ENCODE measurements around the gene HES2. TPM values are rescaled to one million over a fixed set of nuclear protein-coding genes. Genes with fewer than 3 reads are reported as not detected.

The HES2 gene
- total RNA-seq, 2 donors from 2014 or later, result not detected

Other genes with a start within 250 kb of the HES2 start
- gene CHD5, start 239.6 kb downstream of the HES2 start, total RNA-seq, result under 1 TPM; 0.31 to 0.78 TPM
- gene RPL22, start 220.3 kb downstream of the HES2 start, total RNA-seq, result 100 to 1,000 TPM; 209 to 355 TPM
- 10 to 100 TPM in 1 of 2 donors, 1 to 10 TPM in 1; 4.2 to 14.2 TPM for gene RNF207, start 213.8 kb downstream of the HES2 start, total RNA-seq
- gene ICMT, start 184.0 kb downstream of the HES2 start, total RNA-seq, result 10 to 100 TPM; 44.1 to 71.4 TPM
- gene HES3, start 175.7 kb downstream of the HES2 start, total RNA-seq, result not detected
- 1 to 10 TPM; 4.6 to 5.6 TPM for gene GPR153, start 158.8 kb downstream of the HES2 start, total RNA-seq
- gene ACOT7, start 26.2 kb downstream of the HES2 start, total RNA-seq, result 10 to 100 TPM; 49.5 to 87.5 TPM
- under 1 TPM; 0.14 to 0.84 TPM for gene ESPN, start 4.9 kb upstream of the HES2 start, total RNA-seq
- 100 to 1,000 TPM in 1 of 2 donors, 10 to 100 TPM in 1; 83.6 to 106 TPM for gene TNFRSF25, start 46.3 kb upstream of the HES2 start, total RNA-seq
- gene PLEKHG5, start 71.7 kb upstream of the HES2 start, total RNA-seq, result under 1 TPM; 0.33 to 0.81 TPM
- gene NOL9, start 134.6 kb upstream of the HES2 start, total RNA-seq, result 10 to 100 TPM; 41.6 to 80.5 TPM
- not detected for gene TAS1R1, start 135.4 kb upstream of the HES2 start, total RNA-seq
- 10 to 100 TPM; 29.8 to 50.5 TPM for gene ZBTB48, start 160.1 kb upstream of the HES2 start, total RNA-seq
- gene KLHL21, start 182.9 kb upstream of the HES2 start, total RNA-seq, result 10 to 100 TPM; 20.2 to 46.2 TPM
- 10 to 100 TPM; 10.8 to 14.7 TPM for gene PHF13, start 193.8 kb upstream of the HES2 start, total RNA-seq
- gene THAP3, start 204.9 kb upstream of the HES2 start, total RNA-seq, result 10 to 100 TPM; 18.7 to 33.2 TPM